Osteoblast (primary cell): Measurements from ENCODE around the gene USP22. TPM values are rescaled to one million over a fixed set of nuclear protein-coding genes. Genes with fewer than 3 reads are reported as not detected.
A peak's percentile ranks its signal among the peaks of the same experiment; 100 is the strongest.

Source experiments
- DNase-seq: peaks from one replicate; pipeline ENCODE4 v3.0.0; 2011; ENCODE audit warnings: low spot score, mixed read lengths; ENCODE audit not compliant: insufficient read length; ENCODE audit errors: missing footprints
- H2AFZ ChIP-seq: 2 replicates; pipeline ENCODE4 v1.6.0; 2011; ENCODE audit warnings: mild to moderate bottlenecking, low read length
- H3K27ac ChIP-seq: 2 replicates; pipeline ENCODE4 v1.5.1; 2011; ENCODE audit warnings: mild to moderate bottlenecking, low read depth, low read length, moderate library complexity
- H3K27me3 ChIP-seq: 2 replicates; pipeline ENCODE4 v1.6.0; 2012; ENCODE audit warnings: mild to moderate bottlenecking, control low read depth, inconsistent platforms, low read length, moderate library complexity; ENCODE audit not compliant: insufficient read depth
- H3K36me3 ChIP-seq: 2 replicates; pipeline ENCODE4 v1.5.1; 2011; ENCODE audit warnings: mild to moderate bottlenecking, low read length, control low read depth, moderate library complexity; ENCODE audit not compliant: insufficient read depth
- H3K4me1 ChIP-seq: 2 replicates; pipeline ENCODE4 v1.5.1; 2011; ENCODE audit warnings: mild to moderate bottlenecking, low read length, control low read depth, moderate library complexity; ENCODE audit not compliant: insufficient read depth
- H3K4me2 ChIP-seq: 2 replicates; pipeline ENCODE4 v1.6.0; 2011; ENCODE audit warnings: mild to moderate bottlenecking, low read length; ENCODE audit not compliant: insufficient read depth
- H3K4me3 ChIP-seq: fragments of 200-600 bp; sonication (generic); 3 replicates; pipeline ENCODE4 v1.5.1; 2012; ENCODE audit warnings: mild to moderate bottlenecking, low read length, inconsistent platforms; ENCODE audit not compliant: insufficient read depth
- H3K79me2 ChIP-seq: 2 replicates; pipeline ENCODE4 v1.6.0; 2012; ENCODE audit warnings: mild to moderate bottlenecking, low read length, control low read depth, inconsistent platforms; ENCODE audit not compliant: insufficient read depth
- H3K9me3 ChIP-seq: 2 replicates; pipeline ENCODE4 v1.5.1; 2011; ENCODE audit warnings: low read depth, low read length, control low read depth
- H4K20me1 ChIP-seq: 2 replicates; pipeline ENCODE4 v1.6.0; 2012; ENCODE audit warnings: mild to moderate bottlenecking, low read length, control low read depth; ENCODE audit not compliant: insufficient read depth
- total RNA-seq: library from RNA; depleted of rRNA; stranded (reverse); fragments of >200 nt; gene quantifications from 2 replicates; pipeline ENCODE4 v1.2.3, GENCODE V29; 2012
- TF ChIP-seq, protein P1 (sequence below): IDR thresholded peaks from 2 replicates; pipeline ENCODE4 v1.5.1; 2011; ENCODE audit warnings: mild to moderate bottlenecking, low read depth, low read length, moderate library complexity; ENCODE audit errors: extremely low read depth

Gene USP22
- total RNA-seq, 1 donor: 293 TPM

- peaks cover 100% of the 10 kb centered on the region for H3K79me2 ChIP-seq
- peaks cover 93% of the 10 kb centered on the region for H3K36me3 ChIP-seq
- no peak for DNase-seq
- peak overlapping the region; percentile 23 for H3K27ac ChIP-seq
- H3K27me3 ChIP-seq: no peaks in the 10 kb centered on the region
- no peaks in the 10 kb centered on the region for H3K9me3 ChIP-seq
- no peak overlapping the region for H3K4me2 ChIP-seq
- peaks cover 91% of the 10 kb centered on the region for H4K20me1 ChIP-seq
- H3K4me1 ChIP-seq: peaks cover 9% of the 10 kb centered on the region
- H3K4me3 ChIP-seq: no peak overlapping the region
- TF ChIP-seq, protein P1, sequence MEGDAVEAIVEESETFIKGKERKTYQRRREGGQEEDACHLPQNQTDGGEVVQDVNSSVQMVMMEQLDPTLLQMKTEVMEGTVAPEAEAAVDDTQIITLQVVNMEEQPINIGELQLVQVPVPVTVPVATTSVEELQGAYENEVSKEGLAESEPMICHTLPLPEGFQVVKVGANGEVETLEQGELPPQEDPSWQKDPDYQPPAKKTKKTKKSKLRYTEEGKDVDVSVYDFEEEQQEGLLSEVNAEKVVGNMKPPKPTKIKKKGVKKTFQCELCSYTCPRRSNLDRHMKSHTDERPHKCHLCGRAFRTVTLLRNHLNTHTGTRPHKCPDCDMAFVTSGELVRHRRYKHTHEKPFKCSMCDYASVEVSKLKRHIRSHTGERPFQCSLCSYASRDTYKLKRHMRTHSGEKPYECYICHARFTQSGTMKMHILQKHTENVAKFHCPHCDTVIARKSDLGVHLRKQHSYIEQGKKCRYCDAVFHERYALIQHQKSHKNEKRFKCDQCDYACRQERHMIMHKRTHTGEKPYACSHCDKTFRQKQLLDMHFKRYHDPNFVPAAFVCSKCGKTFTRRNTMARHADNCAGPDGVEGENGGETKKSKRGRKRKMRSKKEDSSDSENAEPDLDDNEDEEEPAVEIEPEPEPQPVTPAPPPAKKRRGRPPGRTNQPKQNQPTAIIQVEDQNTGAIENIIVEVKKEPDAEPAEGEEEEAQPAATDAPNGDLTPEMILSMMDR: no peak
- no peak overlapping the region for H2AFZ ChIP-seq
These were observed 21.5 kb downstream of the USP22 start for GRCh38 chr17:21021208-21021803.

DNA sequence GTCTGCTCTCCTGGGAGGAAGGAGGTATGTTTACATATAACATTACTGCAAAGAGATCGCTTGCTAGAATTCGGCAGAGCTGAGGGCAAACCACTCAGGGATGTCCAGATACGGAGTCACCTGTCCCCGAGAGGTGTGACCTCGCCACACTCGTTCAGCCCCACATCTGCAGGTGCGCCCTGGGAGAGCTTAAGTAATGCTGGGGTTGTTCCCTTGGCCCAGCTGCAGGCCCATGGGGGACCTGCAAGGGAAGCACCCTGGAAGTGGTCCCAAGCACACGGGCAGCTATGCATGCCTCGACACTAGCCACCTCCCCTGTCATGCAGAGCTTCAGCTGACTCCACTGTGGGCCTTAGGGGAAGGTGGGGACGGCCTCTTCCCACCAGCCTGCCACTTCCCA is 22.2 kb downstream of the USP22 start:
- H3K9me3 ChIP-seq: no peaks in the 10 kb centered on the region
- peaks cover 6% of the 10 kb centered on the region for H3K4me1 ChIP-seq
- H3K36me3 ChIP-seq: peaks cover 93% of the 10 kb centered on the region
- no peak overlapping the region for H3K27ac ChIP-seq
- peaks cover 91% of the 10 kb centered on the region for H4K20me1 ChIP-seq
- H2AFZ ChIP-seq: no peak overlapping the region
- H3K4me3 ChIP-seq: no peak overlapping the region
- H3K4me2 ChIP-seq: no peak overlapping the region
- H3K27me3 ChIP-seq: no peaks in the 10 kb centered on the region
- TF ChIP-seq, protein P1: no peak
- peaks cover 100% of the 10 kb centered on the region for H3K79me2 ChIP-seq
- no peak for DNase-seq

DNA sequence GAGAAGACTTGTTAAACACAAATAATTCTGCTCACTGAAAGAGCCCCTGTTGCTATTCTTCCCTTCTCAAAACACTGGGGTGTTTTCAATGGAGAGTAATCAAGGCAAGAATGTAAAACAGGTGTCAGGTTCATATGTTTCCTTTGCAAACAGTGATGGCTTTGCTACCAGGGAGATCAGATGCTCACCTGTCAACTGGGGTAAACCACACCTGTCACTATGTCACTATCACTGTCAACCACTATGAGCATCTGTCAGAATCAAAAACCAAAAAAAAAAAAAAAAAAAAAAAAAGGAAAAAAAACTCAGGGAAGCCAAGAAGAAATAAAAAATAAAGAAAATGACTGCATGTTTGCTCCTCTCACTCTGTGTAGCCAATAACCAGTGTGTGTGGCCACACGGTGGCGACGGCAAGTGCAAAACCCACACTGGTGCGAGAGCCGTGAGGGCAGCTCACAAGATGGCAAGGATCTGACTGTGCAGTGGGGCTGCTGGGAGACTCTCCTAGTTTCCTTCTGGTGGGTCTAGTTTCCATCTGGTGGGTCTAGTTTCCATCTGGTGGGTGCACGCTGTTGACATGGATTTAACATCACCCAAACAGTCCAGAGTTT is 22.7 kb downstream of the USP22 start:
- Histone ChIP-seq H3K79me2 (peaks cover 100% of the 10 kb centered on the region), H3K36me3 (peaks cover 93% of the 10 kb centered on the region), H3K27ac (no peak overlapping the region), H2AFZ (no peak overlapping the region), H3K4me3 (no peak overlapping the region), H3K4me2 (no peak overlapping the region), H4K20me1 (peaks cover 89% of the 10 kb centered on the region), H3K27me3 (no peaks in the 10 kb centered on the region), H3K4me1 (peaks cover under 1% of the 10 kb centered on the region), H3K9me3 (no peaks in the 10 kb centered on the region)
- TF ChIP-seq, protein P1: peak; percentile 46
- no peak for DNase-seq

DNA sequence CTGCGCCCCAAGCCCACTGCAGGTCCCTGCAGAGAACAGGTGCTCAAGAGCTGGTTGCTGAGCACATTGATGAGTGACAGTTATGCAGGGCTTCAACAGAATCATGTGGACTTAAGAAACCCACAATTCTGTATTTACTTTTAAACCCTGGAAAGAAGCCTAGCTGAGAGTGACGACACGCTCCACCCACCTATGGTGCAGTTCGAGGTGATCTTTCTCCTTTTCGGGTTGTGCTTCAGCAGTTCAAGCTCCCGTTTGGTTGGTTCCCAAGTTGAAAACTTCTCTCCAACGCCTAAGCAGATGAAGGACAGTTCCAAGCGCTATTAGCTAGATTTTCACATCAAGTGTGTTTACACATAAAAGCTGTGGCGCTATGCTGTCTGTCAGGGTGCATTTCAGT is 23.9 kb downstream of the USP22 start:
- no peak overlapping the region for H2AFZ ChIP-seq
- peaks cover 93% of the 10 kb centered on the region for H3K36me3 ChIP-seq
- H3K4me3 ChIP-seq: no peak overlapping the region
- no peaks in the 10 kb centered on the region for H3K27me3 ChIP-seq
- H3K79me2 ChIP-seq: peaks cover 100% of the 10 kb centered on the region
- H3K27ac ChIP-seq: peak overlapping the region; percentile 18
- no peak overlapping the region for H3K4me2 ChIP-seq
- no peak for DNase-seq
- H3K4me1 ChIP-seq: no peaks in the 10 kb centered on the region
- H3K9me3 ChIP-seq: no peaks in the 10 kb centered on the region
- TF ChIP-seq, protein P1: no peak
- peaks cover 89% of the 10 kb centered on the region for H4K20me1 ChIP-seq
